Peyer's patch (tissue), 4 donors: Measurements from ENCODE around the gene PRDX4. TPM values are rescaled to one million over a fixed set of nuclear protein-coding genes. Genes with fewer than 3 reads are reported as not detected.
"Not testable (repeated sequence)": the region's sequence is repeated elsewhere in the genome, so short reads cannot be mapped to it uniquely, and the experiment has no call there.

Experiments used
- DNase-seq, 3 donors: peaks; one replicate each; pipeline ENCODE4 v3.0.0-alpha.2; 2017 to 2019
- H3K27ac ChIP-seq, 4 donors: fragments of 200-600 bp; sonication (generic); one replicate each; pipeline ENCODE4 v1.5.1; 2016 to 2019
- H3K27me3 ChIP-seq, 2 donors: fragments of 200-600 bp; sonication (generic); one replicate each; pipeline ENCODE4 v1.5.1; 2019
- H3K36me3 ChIP-seq, 3 donors: fragments of 200-600 bp; sonication (generic); one replicate each; pipeline ENCODE4 v1.5.1; 2016 to 2019
- H3K4me1 ChIP-seq, 4 donors: fragments of 200-600 bp; sonication (generic); one replicate each; pipeline ENCODE4 v1.5.1; 2016 to 2019
- H3K4me3 ChIP-seq, 4 donors: fragments of 200-600 bp; sonication (generic); 1 replicate in 3 of 4; 2 replicates in 1 of 4; pipeline ENCODE4 v1.5.1; 2016 to 2019; ENCODE audit warnings: mild to moderate bottlenecking in 1 of 4
- H3K9me3 ChIP-seq, 4 donors: fragments of 200-600 bp; sonication (generic); one replicate each; pipeline ENCODE4 v1.5.1; 2016 to 2019; ENCODE audit warnings: mild to moderate bottlenecking in 1 of 4
- POLR2A ChIP-seq, 2 donors: fragments of 450-650 bp; IDR thresholded peaks; one replicate each; pipeline ENCODE4 v1.5.1; 2017; ENCODE audit warnings: antibody characterized with exemption in 2 of 2, mild to moderate bottlenecking in 2 of 2, moderate library complexity in 2 of 2
- total RNA-seq, 4 donors: library from RNA; depleted of rRNA; stranded (reverse); fragments of >200 nt; gene quantifications; one replicate each; pipeline ENCODE4 v1.1.0, GENCODE V29; 2016
- TF ChIP-seq, protein P1 (sequence below), 6 experiments: fragments of 450-650 bp in 4 of 6; fragments of 200-600 bp in 2 of 6; sonication (generic) in 1 of 6; IDR thresholded peaks; one replicate each; pipeline ENCODE4 v1.5.1; 2017 to 2019; ENCODE audit warnings: antibody characterized with exemption in 6 of 6, mild to moderate bottlenecking in 3 of 6, moderate library complexity in 1 of 6

The PRDX4 gene
- total RNA-seq, 4 donors from 2014 or later, result 5.8 to 33.0 (median 30.8) TPM

DNA sequence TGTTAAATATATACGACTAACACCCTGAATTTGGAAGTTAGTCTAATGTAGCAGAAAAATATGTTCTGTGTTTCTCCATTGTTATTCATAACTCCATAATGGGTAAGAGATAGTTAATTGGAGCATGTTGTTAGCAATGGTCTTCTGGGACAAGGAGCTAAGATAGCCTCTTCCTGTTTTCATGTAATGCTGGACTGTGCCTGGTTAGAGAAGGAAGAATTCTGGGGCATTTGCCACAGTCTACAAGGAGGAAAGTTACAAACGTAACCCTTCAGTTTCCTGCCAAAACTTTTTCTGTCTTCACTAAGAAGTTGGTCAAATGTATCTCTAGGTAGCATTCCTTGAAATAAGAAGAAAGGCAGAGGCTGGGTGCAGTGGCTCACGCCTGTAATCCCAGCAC is 5.8 kb downstream of the PRDX4 start:
- no peak overlapping the region for H3K4me3 ChIP-seq
- TF ChIP-seq, protein P1, sequence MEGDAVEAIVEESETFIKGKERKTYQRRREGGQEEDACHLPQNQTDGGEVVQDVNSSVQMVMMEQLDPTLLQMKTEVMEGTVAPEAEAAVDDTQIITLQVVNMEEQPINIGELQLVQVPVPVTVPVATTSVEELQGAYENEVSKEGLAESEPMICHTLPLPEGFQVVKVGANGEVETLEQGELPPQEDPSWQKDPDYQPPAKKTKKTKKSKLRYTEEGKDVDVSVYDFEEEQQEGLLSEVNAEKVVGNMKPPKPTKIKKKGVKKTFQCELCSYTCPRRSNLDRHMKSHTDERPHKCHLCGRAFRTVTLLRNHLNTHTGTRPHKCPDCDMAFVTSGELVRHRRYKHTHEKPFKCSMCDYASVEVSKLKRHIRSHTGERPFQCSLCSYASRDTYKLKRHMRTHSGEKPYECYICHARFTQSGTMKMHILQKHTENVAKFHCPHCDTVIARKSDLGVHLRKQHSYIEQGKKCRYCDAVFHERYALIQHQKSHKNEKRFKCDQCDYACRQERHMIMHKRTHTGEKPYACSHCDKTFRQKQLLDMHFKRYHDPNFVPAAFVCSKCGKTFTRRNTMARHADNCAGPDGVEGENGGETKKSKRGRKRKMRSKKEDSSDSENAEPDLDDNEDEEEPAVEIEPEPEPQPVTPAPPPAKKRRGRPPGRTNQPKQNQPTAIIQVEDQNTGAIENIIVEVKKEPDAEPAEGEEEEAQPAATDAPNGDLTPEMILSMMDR (IDR thresholded peaks at IDR 0.05), result no peak
- TF ChIP-seq POLR2A (IDR thresholded peaks at IDR 0.05), result no peak
- H3K36me3 ChIP-seq, result no peaks in the 10 kb centered on the region
- H3K9me3 ChIP-seq, result no peaks in the 10 kb centered on the region
- DNase-seq, result no peak
- no peak overlapping the region for H3K27ac ChIP-seq
- H3K27me3 ChIP-seq, result no peaks in the 10 kb centered on the region
- H3K4me1 ChIP-seq, result no peaks in the 10 kb centered on the region

- H3K27ac ChIP-seq, H3K4me1 ChIP-seq, DNase-seq, H3K9me3 ChIP-seq, H3K36me3 ChIP-seq, H3K4me3 ChIP-seq, H3K27me3 ChIP-seq: not testable (repeated sequence)
Measured at GRCh38 chrX:23676486-23676885, 9.2 kb downstream of the PRDX4 start.

DNA sequence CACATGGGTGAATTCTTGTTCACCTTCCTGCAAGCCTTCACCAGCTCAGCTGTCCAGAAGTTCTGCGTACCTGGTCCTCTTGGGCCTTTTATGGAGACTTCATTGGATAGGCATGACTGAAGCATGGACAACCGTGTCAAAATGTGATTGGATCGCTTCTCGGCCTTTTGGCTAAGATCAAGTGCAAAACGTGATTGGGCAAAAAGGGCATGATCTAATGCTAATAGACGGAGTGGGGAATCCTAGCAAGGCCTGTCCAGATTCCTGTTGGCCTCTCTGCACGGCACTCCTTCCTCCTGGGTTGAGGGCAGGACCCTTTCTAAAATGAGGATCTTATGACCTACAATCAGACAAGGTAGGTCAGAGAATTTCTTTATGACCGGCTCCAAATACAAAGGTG is 24.9 kb downstream of the PRDX4 start:
- Histone ChIP-seq H3K4me3 (no peak overlapping the region), H3K27ac (no peak overlapping the region), H3K9me3 (no peaks in the 10 kb centered on the region), H3K27me3 (no peaks in the 10 kb centered on the region), H3K4me1 (no peaks in the 10 kb centered on the region), H3K36me3 (no peaks in the 10 kb centered on the region)
- no peak for DNase-seq
- TF ChIP-seq POLR2A (IDR thresholded peaks at IDR 0.05), result no peak
- TF ChIP-seq, protein P1 (IDR thresholded peaks at IDR 0.05), result no peak

GRCh38 chrX:23694606-23695005 is 27.3 kb downstream of the PRDX4 start:
- Histone ChIP-seq H3K9me3 (no peaks in the 10 kb centered on the region), H3K4me3 (no peak overlapping the region), H3K27me3 (no peaks in the 10 kb centered on the region), H3K36me3 (no peaks in the 10 kb centered on the region), H3K27ac (no peak overlapping the region), H3K4me1 (no peaks in the 10 kb centered on the region)
- DNase-seq, result peak in 2 of 3 donors; percentile 34 to 73
- no peak for TF ChIP-seq POLR2A (IDR thresholded peaks at IDR 0.05)
- TF ChIP-seq, protein P1 (IDR thresholded peaks at IDR 0.05), result peak in 5 of 6 experiments; percentile 18 to 54 (median 40)

DNA sequence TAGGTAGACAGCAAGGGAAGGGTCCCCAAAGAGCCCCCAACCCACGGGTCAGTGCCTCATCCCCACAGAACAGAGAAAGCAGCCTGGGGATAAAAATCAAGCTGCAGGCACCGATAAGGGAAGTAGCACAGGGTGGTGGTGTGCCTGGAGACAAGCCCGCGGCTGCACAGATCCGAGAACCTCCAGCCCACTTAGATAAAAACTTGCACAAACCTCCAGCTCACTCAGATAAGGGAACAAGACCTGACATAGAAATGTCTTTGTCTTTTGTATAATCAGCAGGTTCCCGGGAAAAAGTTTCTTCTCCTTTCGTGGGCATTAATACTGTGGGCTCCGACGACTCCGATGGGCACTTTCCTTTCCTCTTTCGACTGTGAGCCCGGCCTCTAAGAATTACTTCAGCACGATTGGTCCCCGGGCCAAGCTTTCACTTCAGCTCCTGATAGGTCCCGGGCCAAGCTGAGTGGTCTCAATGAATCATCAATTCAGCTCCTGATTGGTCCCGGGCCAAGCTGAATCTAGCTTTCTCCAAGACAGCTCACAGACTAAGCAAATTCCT is 32.4 kb downstream of the PRDX4 start:
- Histone ChIP-seq H3K27me3 (no peaks in the 10 kb centered on the region), H3K4me1 (no peaks in the 10 kb centered on the region), H3K36me3 (peaks cover 0 to 3% (median 0%) of the 10 kb centered on the region in 3 donors), H3K27ac (no peak overlapping the region), H3K9me3 (no peaks in the 10 kb centered on the region), H3K4me3 (no peak overlapping the region)
- TF ChIP-seq POLR2A (IDR thresholded peaks at IDR 0.05), result no peak
- TF ChIP-seq, protein P1 (IDR thresholded peaks at IDR 0.05), result no peak
- DNase-seq, result peak in 2 of 3 donors; percentile 26 to 49

DNA sequence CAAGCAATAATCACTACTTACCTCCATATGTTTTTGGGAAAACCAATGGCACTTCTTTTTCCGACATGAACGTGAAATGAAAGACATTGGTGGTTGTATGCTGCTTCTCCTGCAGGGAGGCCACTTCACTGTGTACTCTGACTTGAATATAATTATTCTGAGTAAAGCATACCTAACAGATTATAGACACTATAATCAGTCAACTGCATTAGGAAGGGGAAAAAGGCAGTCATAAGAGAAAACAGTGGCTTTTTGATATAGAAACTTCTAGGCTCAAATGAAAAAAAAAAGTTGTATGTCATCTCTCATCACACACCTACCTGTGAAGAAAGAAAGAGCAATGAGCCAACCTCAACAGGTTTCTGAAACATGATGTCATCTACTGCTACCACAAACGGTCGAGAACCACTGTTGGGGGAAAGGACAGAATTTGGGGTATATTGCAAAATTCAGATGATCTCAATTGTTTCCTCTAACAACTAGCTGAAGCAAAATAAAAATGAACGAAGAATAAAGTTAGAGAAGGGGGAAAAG is 37.4 kb downstream of the PRDX4 start:
- no peaks in the 10 kb centered on the region for H3K4me1 ChIP-seq
- no peak overlapping the region for H3K27ac ChIP-seq
- peaks cover 0 to 13% (median 0%) of the 10 kb centered on the region in 3 donors for H3K36me3 ChIP-seq
- no peaks in the 10 kb centered on the region for H3K27me3 ChIP-seq
- DNase-seq, result no peak
- TF ChIP-seq POLR2A (IDR thresholded peaks at IDR 0.05), result no peak
- TF ChIP-seq, protein P1 (IDR thresholded peaks at IDR 0.05), result no peak
- H3K9me3 ChIP-seq, result no peaks in the 10 kb centered on the region
- H3K4me3 ChIP-seq, result no peak overlapping the region
